Progenitor cell of endocrine pancreas (in vitro differentiated cells): Measurements from ENCODE around the gene ZNF709. TPM values are rescaled to one million over a fixed set of nuclear protein-coding genes. Genes with fewer than 3 reads are reported as not detected.
A peak's percentile ranks its signal among the peaks of the same experiment; 100 is the strongest.
"Not testable (repeated sequence)": the region's sequence is repeated elsewhere in the genome, so short reads cannot be mapped to it uniquely, and the experiment has no call there.

ENCODE experiments used
- DNase-seq: peaks from one replicate; pipeline ENCODE4 v3.0.0; 2021; ENCODE audit warnings: low spot score; ENCODE audit not compliant: unreplicated experiment
- H3K27ac Mint-ChIP-seq: 2 replicates; pipeline ENCODE4 v1.8.0; 2021; ENCODE audit warnings: mild to moderate bottlenecking, moderate library complexity, mixed read lengths
- H3K27me3 Mint-ChIP-seq: 2 replicates; pipeline ENCODE4 v1.8.0; 2021; ENCODE audit warnings: mixed read lengths
- H3K36me3 Mint-ChIP-seq: 2 replicates; pipeline ENCODE4 v1.8.0; 2022; ENCODE audit warnings: mixed read lengths; ENCODE audit not compliant: insufficient read depth
- H3K4me1 Mint-ChIP-seq: 2 replicates; pipeline ENCODE4 v1.8.0; 2021; ENCODE audit warnings: low read depth, mixed read lengths
- H3K4me3 Mint-ChIP-seq: 2 replicates; pipeline ENCODE4 v1.8.0; 2021; ENCODE audit warnings: low read depth, mild to moderate bottlenecking, moderate library complexity, mixed read lengths
- H3K9me3 Mint-ChIP-seq: 2 replicates; pipeline ENCODE4 v1.8.0; 2021; ENCODE audit warnings: low read depth, mixed read lengths
- CTCF ChIP-seq: fragments of 200-600 bp; sonication (generic); IDR thresholded peaks from one replicate; pipeline ENCODE4 v1.5.0; 2021; ENCODE audit warnings: antibody characterized with exemption, mild to moderate bottlenecking; ENCODE audit not compliant: unreplicated experiment
- total RNA-seq: library from RNA; stranded (reverse); gene quantifications from 2 replicates; pipeline ENCODE4 v1.2.1, GENCODE V29; 2021

Gene ZNF709
- total RNA-seq, 1 donor from 2014 or later, result 5.8 TPM

DNA sequence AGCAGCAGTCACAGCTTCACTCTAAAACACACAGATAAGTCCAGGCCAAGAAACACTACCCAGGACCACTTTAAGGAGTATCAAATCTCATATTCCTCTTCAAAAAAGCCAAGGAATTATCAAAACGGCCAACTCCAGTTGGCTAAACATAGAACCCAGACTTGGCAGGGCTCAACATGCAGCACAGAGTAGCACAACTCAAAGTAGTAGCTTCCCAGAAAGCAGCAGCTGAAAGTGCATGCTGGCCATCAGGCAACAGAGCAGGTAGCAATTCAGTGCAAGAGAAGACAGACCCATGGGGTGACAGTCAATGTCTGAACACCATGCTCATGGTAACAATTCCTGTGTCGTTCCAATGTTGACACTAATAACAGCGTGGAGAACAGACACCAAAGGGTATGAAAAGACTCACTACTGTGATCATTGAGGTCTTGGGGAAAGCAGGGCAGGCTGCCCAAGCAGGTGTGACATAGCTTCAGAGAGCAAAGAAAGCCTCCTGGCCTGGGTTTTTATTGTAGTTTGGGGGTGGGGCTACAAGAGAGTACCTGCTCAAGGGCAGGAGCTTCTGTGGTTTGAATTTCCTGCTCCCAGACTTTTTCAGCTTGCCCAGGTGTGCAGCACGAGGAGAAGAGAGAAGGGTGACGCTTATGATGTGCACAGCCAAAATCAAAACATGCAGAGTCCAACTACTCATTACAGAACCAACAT, 6.2 kb downstream of the ZNF709 start:
- Mint-ChIP-seq H3K9me3 (peaks cover 14% of the 10 kb centered on the region), H3K4me1 (peaks cover 11% of the 10 kb centered on the region), H3K36me3 (peaks cover 20% of the 10 kb centered on the region), H3K4me3 (no peak overlapping the region), H3K27ac (no peak overlapping the region), H3K27me3 (no peaks in the 10 kb centered on the region)
- no peak for DNase-seq
- TF ChIP-seq CTCF, result no peak

- not testable (repeated sequence) for H3K4me1 Mint-ChIP-seq, H3K27ac Mint-ChIP-seq, DNase-seq, H3K27me3 Mint-ChIP-seq, H3K4me3 Mint-ChIP-seq
- peaks cover 36% of the 10 kb centered on the region for H3K9me3 Mint-ChIP-seq
- H3K36me3 Mint-ChIP-seq, result peaks cover 70% of the 10 kb centered on the region
Measured at GRCh38 chr19:12467651-12468050, 17.0 kb downstream of the ZNF709 start.

GRCh38 chr19:12465211-12465610, 19.4 kb downstream of the ZNF709 start:
- Mint-ChIP-seq H3K27me3 (no peaks in the 10 kb centered on the region), H3K9me3 (peaks cover 41% of the 10 kb centered on the region), H3K4me1 (no peaks in the 10 kb centered on the region), H3K36me3 (peaks cover 71% of the 10 kb centered on the region), H3K4me3 (no peak overlapping the region), H3K27ac (peak overlapping the region; percentile 38)
- TF ChIP-seq CTCF, result no peak
- DNase-seq, result no peak

DNA sequence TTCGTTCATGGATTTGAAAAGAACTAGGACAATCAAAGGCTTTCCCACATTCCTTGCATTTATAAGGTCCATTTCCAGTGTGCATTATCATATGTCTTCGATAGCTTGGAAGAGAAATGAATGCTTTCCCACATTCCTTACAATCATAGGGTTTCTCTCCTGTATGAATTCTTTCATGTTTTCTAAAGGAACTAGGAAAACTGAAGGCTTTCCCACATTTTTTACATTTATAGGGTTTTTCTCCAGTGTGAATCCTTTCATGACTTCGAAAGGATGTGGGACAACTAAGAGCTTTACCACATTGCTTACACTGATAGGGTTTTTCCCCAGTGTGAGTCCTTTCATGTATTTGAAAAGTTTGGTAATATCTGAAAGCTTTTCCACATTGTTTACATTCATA, 19.8 kb downstream of the ZNF709 start:
- H3K36me3 Mint-ChIP-seq, result peaks cover 68% of the 10 kb centered on the region
- peaks cover 40% of the 10 kb centered on the region for H3K9me3 Mint-ChIP-seq
- no peaks in the 10 kb centered on the region for H3K27me3 Mint-ChIP-seq
- DNase-seq, result no peak
- H3K4me3 Mint-ChIP-seq, result no peak overlapping the region
- H3K4me1 Mint-ChIP-seq, result no peaks in the 10 kb centered on the region
- TF ChIP-seq CTCF, result no peak
- no peak overlapping the region for H3K27ac Mint-ChIP-seq

GRCh38 chr19:12464139-12464538, 20.5 kb downstream of the ZNF709 start:
- H3K4me1 Mint-ChIP-seq, H3K4me3 Mint-ChIP-seq, DNase-seq, H3K27ac Mint-ChIP-seq, H3K27me3 Mint-ChIP-seq: not testable (repeated sequence)
- Mint-ChIP-seq H3K9me3 (peaks cover 46% of the 10 kb centered on the region), H3K36me3 (peaks cover 72% of the 10 kb centered on the region)

GRCh38 chr19:12453495-12453894, 31.1 kb downstream of the ZNF709 start:
- peaks cover 44% of the 10 kb centered on the region for H3K36me3 Mint-ChIP-seq

More at GRCh38 chr19:12453495-12453894, 31.1 kb downstream of the ZNF709 start:
- no peak for TF ChIP-seq CTCF
- no peaks in the 10 kb centered on the region for H3K4me1 Mint-ChIP-seq
- H3K27ac Mint-ChIP-seq, result no peak overlapping the region
- no peak for DNase-seq
- no peak overlapping the region for H3K4me3 Mint-ChIP-seq
- no peaks in the 10 kb centered on the region for H3K27me3 Mint-ChIP-seq
- peaks cover 42% of the 10 kb centered on the region for H3K9me3 Mint-ChIP-seq
